ENCODE results near the gene JAK3.

The JAK3 gene

DNA sequence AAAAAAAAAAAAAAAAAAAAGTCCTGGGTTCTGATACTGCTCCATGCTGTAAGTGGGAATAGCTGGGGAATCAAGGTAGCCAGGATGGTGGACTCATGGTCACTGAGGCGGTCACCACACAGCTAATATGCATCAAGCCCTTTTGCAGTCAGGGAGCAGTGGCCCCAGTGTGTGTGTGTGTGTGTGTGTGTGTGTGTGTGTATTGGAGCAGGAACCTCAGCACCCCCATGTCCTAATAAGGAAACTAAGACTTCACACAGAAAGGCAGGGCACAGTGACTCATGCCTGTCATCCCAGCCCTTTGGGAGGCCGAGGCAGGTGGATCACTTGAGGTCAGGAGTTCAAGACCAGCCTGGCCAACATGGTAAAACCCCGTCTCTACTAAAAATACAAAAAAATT is 40.8 kb downstream of the JAK3 start:
- Histone ChIP-seq H3K9me3 (ENCODE audit: low read length) (no peaks in the 10 kb centered on the region), H3K4me2 (ENCODE audit: low read length) (no peak overlapping the region), H3K4me3 (ENCODE audit: low read depth, low read length, poor library complexity, severe bottlenecking) (no peak overlapping the region), H3F3A (ENCODE audit: insufficient read depth, low read length) (no peaks in the 10 kb centered on the region), H3K9me2 (ENCODE audit: low read depth, low read length) (no peaks in the 10 kb centered on the region), H3K27me3 (ENCODE audit: insufficient read depth, low read length) (no peaks in the 10 kb centered on the region; the same call in 1 of the 2 replicates), H3K9ac (ENCODE audit: low read length) (no peak overlapping the region), H3K27ac (ENCODE audit: low read depth, low read length, poor library complexity, severe bottlenecking) (no peak overlapping the region), H2AFZ (ENCODE audit: low read length) (no peak overlapping the region), H3K79me2 (ENCODE audit: insufficient read depth, low read length) (no peaks in the 10 kb centered on the region), H3K36me3 (ENCODE audit: insufficient read depth, low read length) (no peaks in the 10 kb centered on the region), H3K4me1 (ENCODE audit: insufficient read depth, low read length, severe bottlenecking) (no peaks in the 10 kb centered on the region), H4K20me1 (ENCODE audit: insufficient read depth, low read length) (no peaks in the 10 kb centered on the region)
- TF ChIP-seq CTCF (IDR thresholded peaks at IDR 0.05; ENCODE audit: low read length) = no peak
- no peak for TF ChIP-seq EZH2 (IDR thresholded peaks at IDR 0.05; ENCODE audit: borderline replicate concordance, low read length)

DNA sequence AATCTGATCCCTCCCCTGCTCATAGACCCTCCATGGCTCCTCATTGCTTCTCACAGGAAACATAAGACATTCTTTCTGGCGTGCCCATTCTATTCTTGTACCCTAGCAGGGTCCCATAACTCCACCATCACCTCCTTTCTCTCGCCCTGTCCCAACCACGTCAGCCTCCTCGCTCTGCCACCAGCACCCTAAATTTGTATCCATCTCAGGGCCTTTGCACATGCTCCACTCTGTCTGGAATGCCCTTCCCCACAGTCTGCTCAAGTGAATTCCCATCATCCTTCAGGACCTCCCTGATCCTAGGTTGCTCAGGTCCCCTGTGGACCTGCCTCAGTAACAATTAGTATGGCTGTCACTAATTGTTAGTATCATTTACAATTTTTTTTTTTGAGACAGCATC is 42.4 kb downstream of the JAK3 start:
- Histone ChIP-seq H3K4me2 (ENCODE audit: low read length) (no peak overlapping the region), H3K9ac (ENCODE audit: low read length) (no peak overlapping the region), H3F3A (ENCODE audit: insufficient read depth, low read length) (no peaks in the 10 kb centered on the region), H3K36me3 (ENCODE audit: insufficient read depth, low read length) (no peaks in the 10 kb centered on the region), H3K79me2 (ENCODE audit: insufficient read depth, low read length) (no peaks in the 10 kb centered on the region), H2AFZ (ENCODE audit: low read length) (no peak overlapping the region), H3K9me3 (ENCODE audit: low read length) (no peaks in the 10 kb centered on the region), H3K27me3 (ENCODE audit: insufficient read depth, low read length) (no peaks in the 10 kb centered on the region), H3K27ac (ENCODE audit: low read depth, low read length, poor library complexity, severe bottlenecking) (no peak overlapping the region), H3K4me3 (ENCODE audit: low read depth, low read length, poor library complexity, severe bottlenecking) (no peak overlapping the region), H4K20me1 (ENCODE audit: insufficient read depth, low read length) (no peaks in the 10 kb centered on the region), H3K4me1 (ENCODE audit: insufficient read depth, low read length, severe bottlenecking) (no peaks in the 10 kb centered on the region), H3K9me2 (ENCODE audit: low read depth, low read length) (no peaks in the 10 kb centered on the region)
- TF ChIP-seq CTCF (IDR thresholded peaks at IDR 0.05; ENCODE audit: low read length) (no peak), EZH2 (IDR thresholded peaks at IDR 0.05; ENCODE audit: borderline replicate concordance, low read length) (no peak)

- H3K9me3 ChIP-seq (ENCODE audit: low read length) = no peaks in the 10 kb centered on the region
- H3K4me2 ChIP-seq (ENCODE audit: low read length) = no peak overlapping the region
- no peak overlapping the region for H3K4me3 ChIP-seq (ENCODE audit: low read depth, low read length, poor library complexity, severe bottlenecking)
- H4K20me1 ChIP-seq (ENCODE audit: insufficient read depth, low read length) = no peaks in the 10 kb centered on the region
- H3K79me2 ChIP-seq (ENCODE audit: insufficient read depth, low read length) = no peaks in the 10 kb centered on the region
- no peaks in the 10 kb centered on the region for H3F3A ChIP-seq (ENCODE audit: insufficient read depth, low read length)
- no peak overlapping the region for H3K9ac ChIP-seq (ENCODE audit: low read length)
- H2AFZ ChIP-seq (ENCODE audit: low read length) = no peak overlapping the region
- H3K27me3 ChIP-seq (ENCODE audit: insufficient read depth, low read length) = no peaks in the 10 kb centered on the region
- no peaks in the 10 kb centered on the region for H3K36me3 ChIP-seq (ENCODE audit: insufficient read depth, low read length)
- no peak for TF ChIP-seq EZH2 (IDR thresholded peaks at IDR 0.05; ENCODE audit: borderline replicate concordance, low read length)
- no peak for TF ChIP-seq CTCF (IDR thresholded peaks at IDR 0.05; ENCODE audit: low read length)
- no peaks in the 10 kb centered on the region for H3K4me1 ChIP-seq (ENCODE audit: insufficient read depth, low read length, severe bottlenecking)
- no peak overlapping the region for H3K27ac ChIP-seq (ENCODE audit: low read depth, low read length, poor library complexity, severe bottlenecking)
- no peaks in the 10 kb centered on the region for H3K9me2 ChIP-seq (ENCODE audit: low read depth, low read length)
Observed at GRCh38 chr19:17803264-17803896, 44.4 kb downstream of the JAK3 start.
